GM12878 (cell line): ENCODE results near the gene CASP12. TPM values are rescaled to one million over a fixed set of nuclear protein-coding genes. Genes with fewer than 3 reads are reported as not detected.

Experiments
- ATAC-seq: fragments of 200-7000 bp; cut with Tn5 transposase; 3 replicates; pipeline ENCODE4 v1.9.1; 2020; ENCODE audit warnings: mild to moderate bottlenecking, moderate library complexity
- BruUV-seq: library from RNA; stranded (reverse); fragments of 400-500 nt; replicated peaks from 2 replicates; lab custom pipeline; 2021; lab: Mats Ljungman, UMichigan
- CTCF ChIA-PET: fragments of 300-600 bp; sonication (Branson Sonifier 250); formaldehyde crosslinking; extraction: SDS; loops from one replicate; lab custom pipeline; 2021; ENCODE audit warnings: inconsistent platforms; lab: Yijun Ruan, JAX
- POLR2A ChIA-PET: fragments of 350-600 bp; formaldehyde crosslinking; extraction: SDS; loops from one replicate; lab custom pipeline; 2021; ENCODE audit warnings: inconsistent platforms; lab: Charles Lee
- RAD21 ChIA-PET: fragments of 300-600 bp; sonication (Branson Sonifier 250); formaldehyde crosslinking; loops from one replicate; lab custom pipeline; 2023; ENCODE audit warnings: antibody characterized with exemption; ENCODE audit not compliant: unreplicated experiment; lab: Charles Lee
- SMC1A ChIA-PET: fragments of 300-600 bp; sonication (Branson Sonifier 250); formaldehyde crosslinking; loops from one replicate; lab custom pipeline; 2023; ENCODE audit not compliant: unreplicated experiment, uncharacterized antibody; lab: Charles Lee
- DNase-seq: peaks from one replicate; pipeline ENCODE4 v3.0.0-alpha.2; 2011; ENCODE audit warnings: low read depth, low spot score
- FAIRE-seq: peaks from 3 replicates; lab custom pipeline; 2011; peaks lifted over from hg19 to GRCh38; lab: Jason Lieb, UNC
- H2AFZ ChIP-seq: 2 replicates; pipeline ENCODE4 v1.6.0; 2011; ENCODE audit warnings: low read depth, low read length, control low read depth; ENCODE audit not compliant: control insufficient read depth
- H3K27ac ChIP-seq: 2 replicates; pipeline ENCODE4 v1.5.1; 2011; ENCODE audit warnings: control low read depth; ENCODE audit not compliant: control insufficient read depth, insufficient read depth
- H3K27me3 ChIP-seq, 2 experiments: replicated peaks in 1 of 2; 2 replicates each; pipeline versions ENCODE4 v1.6.0 to v1.6.1; 2011; ENCODE audit warnings: low read length in 1 of 2; ENCODE audit not compliant: control insufficient read depth in 2 of 2, insufficient read depth in 2 of 2
- H3K36me3 ChIP-seq, 2 experiments: 2 replicates each; pipeline ENCODE4 v1.5.1; 2011; ENCODE audit warnings: low read length in 1 of 2; ENCODE audit not compliant: control insufficient read depth in 2 of 2, insufficient read depth in 2 of 2
- H3K4me1 ChIP-seq: 2 replicates; pipeline ENCODE4 v1.6.1; 2011; ENCODE audit warnings: mild to moderate bottlenecking, low read length, moderate library complexity, mixed read lengths; ENCODE audit not compliant: control insufficient read depth, insufficient read depth
- H3K4me2 ChIP-seq: 2 replicates; pipeline ENCODE4 v1.6.0; 2011; ENCODE audit warnings: control low read depth; ENCODE audit not compliant: control insufficient read depth, insufficient read depth
- H3K4me3 ChIP-seq: fragments of 200-600 bp; sonication (generic); 2 replicates; pipeline ENCODE4 v1.5.1; 2016
- H3K79me2 ChIP-seq: 2 replicates; pipeline ENCODE4 v1.6.0; 2011; ENCODE audit warnings: low read length; ENCODE audit not compliant: control insufficient read depth, insufficient read depth
- H3K9ac ChIP-seq: 2 replicates; pipeline ENCODE4 v1.8.0; 2011; ENCODE audit warnings: low read length, control low read depth, mixed read lengths; ENCODE audit not compliant: control insufficient read depth, insufficient read depth
- H3K9me3 ChIP-seq: replicated peaks from 3 replicates; pipeline ENCODE4 v1.5.1; 2011; ENCODE audit warnings: mild to moderate bottlenecking, low read length; ENCODE audit not compliant: control insufficient read depth, insufficient read depth
- H4K20me1 ChIP-seq: 2 replicates; pipeline ENCODE4 v1.6.0; 2011; ENCODE audit not compliant: control insufficient read depth, insufficient read depth
- CHD2 ChIP-seq: IDR thresholded peaks from 2 replicates; pipeline ENCODE4 v1.6.1; 2011; ENCODE audit warnings: low read depth, low read length, improper control_type of control experiment, borderline replicate concordance
- HCFC1 ChIP-seq: fragments of 150-350 bp; IDR thresholded peaks from 2 replicates; pipeline ENCODE4 v1.6.1; 2014; ENCODE audit warnings: low read length
- SPI1 ChIP-seq: IDR thresholded peaks from 2 replicates; pipeline ENCODE4 v1.6.1; 2011; ENCODE audit warnings: low read depth, mild to moderate bottlenecking, low read length, moderate library complexity, borderline replicate concordance; ENCODE audit not compliant: insufficient read depth
- SREBF2 ChIP-seq: IDR thresholded peaks from 2 replicates; pipeline ENCODE4 v1.6.1; 2012; ENCODE audit warnings: mild to moderate bottlenecking, low read length
- SRF ChIP-seq, 2 experiments: IDR thresholded peaks; 2 replicates each; pipeline ENCODE4 v1.6.1; 2011; ENCODE audit warnings: low read depth in 2 of 2, low read length in 2 of 2, mild to moderate bottlenecking in 1 of 2, moderate library complexity in 1 of 2
- TCF3 ChIP-seq: IDR thresholded peaks from 2 replicates; pipeline ENCODE4 v1.6.1; 2012; ENCODE audit warnings: low read depth, mild to moderate bottlenecking, low read length, borderline replicate concordance; ENCODE audit not compliant: insufficient read depth
- YY1 ChIP-seq: IDR thresholded peaks from 2 replicates; pipeline ENCODE4 v1.6.1; 2011; ENCODE audit warnings: low read depth, mild to moderate bottlenecking, low read length
- ZNF24 ChIP-seq: fragments of 450-650 bp; IDR thresholded peaks from 2 replicates; pipeline ENCODE4 v1.6.1; 2017; ENCODE audit warnings: antibody characterized with exemption, mild to moderate bottlenecking
- WGBS: methylation state at CpG from one replicate; pipeline ENCODE4 v1.1.6; 2016; ENCODE audit warnings: low lambda C conversion rate; ENCODE audit not compliant: insufficient replicate concordance, insufficient coverage; ENCODE audit errors: missing lambda C conversion rate; 5-methylcytosine and 5-hydroxymethylcytosine counted together
- in situ Hi-C: fragments of 300-500 bp; cut with MboI; formaldehyde crosslinking; loops from 9 replicates; pipeline ENCODE4 v1.14.3; 2018; ENCODE audit warnings: mixed read lengths
- intact Hi-C: fragments of 100-400 bp; cut with micrococcal nuclease; formaldehyde crosslinking; loops from one replicate; pipeline ENCODE4 v1.14.2; 2022; ENCODE audit not compliant: unreplicated experiment
- polyA plus RNA-seq, 11 experiments: library from polyadenylated mRNA; depleted of rRNA in 4 of 11; unstranded in 6 of 11; stranded (reverse) in 5 of 11; fragments of >200 nt; fragmentation: Nextera tagmentation in 4 of 11; fragmentation: Illumina TruSeq in 1 of 11; extraction: Ambion mirVana in 4 of 11; extraction: Trizol in 1 of 11; gene quantifications; 1 replicate in 1 of 11; 2 replicates in 10 of 11; pipeline versions ENCODE4 v1.2.1 to v1.2.3, GENCODE V29; 2011 to 2016; ENCODE audit warnings: inconsistent platforms in 2 of 11, missing spikeins in 2 of 11, low read depth in 1 of 11
- total RNA-seq, 4 experiments: library from RNA; depleted of rRNA in 3 of 4; stranded (reverse); fragments of >200 nt in 3 of 4; fragmentation: Illumina TruSeq in 1 of 4; extraction: Trizol in 1 of 4; gene quantifications; 2 replicates each; pipeline versions ENCODE4 v1.2.1 to v1.2.3, GENCODE V29; 2013 to 2021
- TF ChIP-seq, protein P1 (sequence below): fragments of 450-650 bp; IDR thresholded peaks from 2 replicates; pipeline ENCODE4 v1.6.1; 2017; ENCODE audit warnings: mild to moderate bottlenecking, moderate library complexity
- TF ChIP-seq, protein P2 (sequence below): IDR thresholded peaks from 2 replicates; pipeline ENCODE4 v1.6.1; 2012; ENCODE audit warnings: low read depth, low read length, improper control_type of control experiment
- TF ChIP-seq, protein P3 (sequence below): IDR thresholded peaks from 2 replicates; pipeline ENCODE4 v1.6.1; 2011; ENCODE audit warnings: low read depth, low read length, improper control_type of control experiment, borderline replicate concordance
- TF ChIP-seq, protein P4 (sequence below): IDR thresholded peaks from 2 replicates; pipeline ENCODE4 v1.6.1; 2012; ENCODE audit warnings: improper control_type of control experiment, low read depth, low read length; ENCODE audit not compliant: insufficient replicate concordance

Gene CASP12
- total and polyA plus RNA-seq, 10 of the 15 experiments (the other 5 are each of a cell fraction or from before 2014, with no cell fraction given): 0.10 to 0.14 TPM; not detected in 8

DNA sequence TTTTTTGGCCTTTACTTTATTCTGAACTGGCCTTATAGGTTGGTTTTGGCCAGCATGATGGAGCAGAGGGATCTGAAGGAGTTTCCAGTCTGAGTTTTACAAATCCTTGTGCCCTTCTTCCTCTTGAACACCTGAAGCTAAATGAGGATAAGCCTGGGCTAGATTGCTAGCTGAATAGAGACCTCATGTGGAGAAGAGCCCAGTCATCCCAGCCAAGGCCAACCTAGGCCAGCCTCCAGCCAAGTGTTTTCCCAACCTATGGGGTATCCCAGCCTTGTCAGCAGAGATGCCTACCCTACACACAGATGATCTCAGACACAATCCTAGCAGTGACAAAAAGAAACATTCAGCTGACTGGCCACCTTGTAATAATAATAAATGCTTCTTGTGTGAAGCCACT, 966 bp upstream of the CASP12 start (continued):
- TF ChIP-seq, protein P1, sequence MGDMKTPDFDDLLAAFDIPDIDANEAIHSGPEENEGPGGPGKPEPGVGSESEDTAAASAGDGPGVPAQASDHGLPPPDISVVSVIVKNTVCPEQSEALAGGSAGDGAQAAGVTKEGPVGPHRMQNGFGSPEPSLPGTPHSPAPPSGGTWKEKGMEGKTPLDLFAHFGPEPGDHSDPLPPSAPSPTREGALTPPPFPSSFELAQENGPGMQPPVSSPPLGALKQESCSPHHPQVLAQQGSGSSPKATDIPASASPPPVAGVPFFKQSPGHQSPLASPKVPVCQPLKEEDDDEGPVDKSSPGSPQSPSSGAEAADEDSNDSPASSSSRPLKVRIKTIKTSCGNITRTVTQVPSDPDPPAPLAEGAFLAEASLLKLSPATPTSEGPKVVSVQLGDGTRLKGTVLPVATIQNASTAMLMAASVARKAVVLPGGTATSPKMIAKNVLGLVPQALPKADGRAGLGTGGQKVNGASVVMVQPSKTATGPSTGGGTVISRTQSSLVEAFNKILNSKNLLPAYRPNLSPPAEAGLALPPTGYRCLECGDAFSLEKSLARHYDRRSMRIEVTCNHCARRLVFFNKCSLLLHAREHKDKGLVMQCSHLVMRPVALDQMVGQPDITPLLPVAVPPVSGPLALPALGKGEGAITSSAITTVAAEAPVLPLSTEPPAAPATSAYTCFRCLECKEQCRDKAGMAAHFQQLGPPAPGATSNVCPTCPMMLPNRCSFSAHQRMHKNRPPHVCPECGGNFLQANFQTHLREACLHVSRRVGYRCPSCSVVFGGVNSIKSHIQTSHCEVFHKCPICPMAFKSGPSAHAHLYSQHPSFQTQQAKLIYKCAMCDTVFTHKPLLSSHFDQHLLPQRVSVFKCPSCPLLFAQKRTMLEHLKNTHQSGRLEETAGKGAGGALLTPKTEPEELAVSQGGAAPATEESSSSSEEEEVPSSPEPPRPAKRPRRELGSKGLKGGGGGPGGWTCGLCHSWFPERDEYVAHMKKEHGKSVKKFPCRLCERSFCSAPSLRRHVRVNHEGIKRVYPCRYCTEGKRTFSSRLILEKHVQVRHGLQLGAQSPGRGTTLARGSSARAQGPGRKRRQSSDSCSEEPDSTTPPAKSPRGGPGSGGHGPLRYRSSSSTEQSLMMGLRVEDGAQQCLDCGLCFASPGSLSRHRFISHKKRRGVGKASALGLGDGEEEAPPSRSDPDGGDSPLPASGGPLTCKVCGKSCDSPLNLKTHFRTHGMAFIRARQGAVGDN: no peak
- TF ChIP-seq TCF3: no peak
- TF ChIP-seq, protein P2, sequence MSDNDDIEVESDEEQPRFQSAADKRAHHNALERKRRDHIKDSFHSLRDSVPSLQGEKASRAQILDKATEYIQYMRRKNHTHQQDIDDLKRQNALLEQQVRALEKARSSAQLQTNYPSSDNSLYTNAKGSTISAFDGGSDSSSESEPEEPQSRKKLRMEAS: no peak
- no peak for TF ChIP-seq SREBF2
- no peak for TF ChIP-seq ZNF24

DNA sequence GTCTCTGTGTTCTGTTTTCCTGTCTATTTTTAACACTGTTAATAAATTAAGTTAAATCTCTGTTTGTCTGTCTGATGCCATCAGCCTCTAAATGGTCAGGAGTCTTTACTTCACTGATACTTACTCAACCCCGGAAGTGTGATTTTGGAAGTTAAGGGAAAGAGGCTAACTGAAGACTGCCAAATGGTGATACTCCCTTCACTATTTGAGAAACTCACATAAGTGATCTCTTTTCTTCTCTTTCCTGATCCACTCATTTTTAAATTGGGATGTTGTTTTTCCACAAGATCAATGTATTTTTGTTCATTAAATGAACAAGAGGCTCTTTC, 389 bp upstream of the CASP12 start:
- POLR2A ChIA-PET: no interaction called here
- 93% methylated on average over 1 of the region's 1 CpG for WGBS
- peak overlapping the region; percentile 87 for H2AFZ ChIP-seq
- no peak; the same call in 2 of the 3 replicates for ATAC-seq
- no peaks in the 10 kb centered on the region for H3K27me3 ChIP-seq
- in situ Hi-C loops: no loop called here
- H3K4me2 ChIP-seq: peak overlapping the region; percentile 21; the same call in 1 of the 2 replicates
- peak overlapping the region; percentile 54; the same call in 1 of the 2 replicates for H3K9ac ChIP-seq
- H4K20me1 ChIP-seq: no peaks in the 10 kb centered on the region
- peak overlapping the region; percentile 87 for H3K27ac ChIP-seq
- RAD21 ChIA-PET: interaction anchor here (1.6 kb wide), 1 partner anchor 12 kb away, joined by 10 read pairs; no protein-coding TSS in a partner anchor
- CTCF ChIA-PET: interaction anchor here (0.7 to 2.1 kb wide), 3 partner anchors 9 to 263 kb away, joined by 3 to 5 read pairs (median 3); no protein-coding TSS in a partner anchor
- no peak overlapping the region for H3K4me3 ChIP-seq
- intact Hi-C loops: no loop called here
- no TSS peak for BruUV-seq
- peaks cover 5% of the 10 kb centered on the region; the same call in 1 of the 2 replicates for H3K4me1 ChIP-seq
- no peak for DNase-seq
- no peak for FAIRE-seq
- H3K36me3 ChIP-seq: no peaks in the 10 kb centered on the region
- SMC1A ChIA-PET: interaction anchor here (0.8 to 2.6 kb wide), 4 partner anchors 12 to 53 kb away, joined by 3 to 13 read pairs (median 6); no protein-coding TSS in a partner anchor
- H3K9me3 ChIP-seq: no peaks in the 10 kb centered on the region
- H3K79me2 ChIP-seq: no peaks in the 10 kb centered on the region
- TF ChIP-seq HCFC1 (no peak), SPI1 (no peak), CHD2 (no peak), SRF (IDR thresholded peaks at IDR 0.05; ENCODE audit: low read depth in 2 of 2, low read length in 2 of 2) (no peak), YY1 (no peak)
- TF ChIP-seq, protein P3, sequence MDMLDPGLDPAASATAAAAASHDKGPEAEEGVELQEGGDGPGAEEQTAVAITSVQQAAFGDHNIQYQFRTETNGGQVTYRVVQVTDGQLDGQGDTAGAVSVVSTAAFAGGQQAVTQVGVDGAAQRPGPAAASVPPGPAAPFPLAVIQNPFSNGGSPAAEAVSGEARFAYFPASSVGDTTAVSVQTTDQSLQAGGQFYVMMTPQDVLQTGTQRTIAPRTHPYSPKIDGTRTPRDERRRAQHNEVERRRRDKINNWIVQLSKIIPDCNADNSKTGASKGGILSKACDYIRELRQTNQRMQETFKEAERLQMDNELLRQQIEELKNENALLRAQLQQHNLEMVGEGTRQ: no peak
- TF ChIP-seq, protein P4, sequence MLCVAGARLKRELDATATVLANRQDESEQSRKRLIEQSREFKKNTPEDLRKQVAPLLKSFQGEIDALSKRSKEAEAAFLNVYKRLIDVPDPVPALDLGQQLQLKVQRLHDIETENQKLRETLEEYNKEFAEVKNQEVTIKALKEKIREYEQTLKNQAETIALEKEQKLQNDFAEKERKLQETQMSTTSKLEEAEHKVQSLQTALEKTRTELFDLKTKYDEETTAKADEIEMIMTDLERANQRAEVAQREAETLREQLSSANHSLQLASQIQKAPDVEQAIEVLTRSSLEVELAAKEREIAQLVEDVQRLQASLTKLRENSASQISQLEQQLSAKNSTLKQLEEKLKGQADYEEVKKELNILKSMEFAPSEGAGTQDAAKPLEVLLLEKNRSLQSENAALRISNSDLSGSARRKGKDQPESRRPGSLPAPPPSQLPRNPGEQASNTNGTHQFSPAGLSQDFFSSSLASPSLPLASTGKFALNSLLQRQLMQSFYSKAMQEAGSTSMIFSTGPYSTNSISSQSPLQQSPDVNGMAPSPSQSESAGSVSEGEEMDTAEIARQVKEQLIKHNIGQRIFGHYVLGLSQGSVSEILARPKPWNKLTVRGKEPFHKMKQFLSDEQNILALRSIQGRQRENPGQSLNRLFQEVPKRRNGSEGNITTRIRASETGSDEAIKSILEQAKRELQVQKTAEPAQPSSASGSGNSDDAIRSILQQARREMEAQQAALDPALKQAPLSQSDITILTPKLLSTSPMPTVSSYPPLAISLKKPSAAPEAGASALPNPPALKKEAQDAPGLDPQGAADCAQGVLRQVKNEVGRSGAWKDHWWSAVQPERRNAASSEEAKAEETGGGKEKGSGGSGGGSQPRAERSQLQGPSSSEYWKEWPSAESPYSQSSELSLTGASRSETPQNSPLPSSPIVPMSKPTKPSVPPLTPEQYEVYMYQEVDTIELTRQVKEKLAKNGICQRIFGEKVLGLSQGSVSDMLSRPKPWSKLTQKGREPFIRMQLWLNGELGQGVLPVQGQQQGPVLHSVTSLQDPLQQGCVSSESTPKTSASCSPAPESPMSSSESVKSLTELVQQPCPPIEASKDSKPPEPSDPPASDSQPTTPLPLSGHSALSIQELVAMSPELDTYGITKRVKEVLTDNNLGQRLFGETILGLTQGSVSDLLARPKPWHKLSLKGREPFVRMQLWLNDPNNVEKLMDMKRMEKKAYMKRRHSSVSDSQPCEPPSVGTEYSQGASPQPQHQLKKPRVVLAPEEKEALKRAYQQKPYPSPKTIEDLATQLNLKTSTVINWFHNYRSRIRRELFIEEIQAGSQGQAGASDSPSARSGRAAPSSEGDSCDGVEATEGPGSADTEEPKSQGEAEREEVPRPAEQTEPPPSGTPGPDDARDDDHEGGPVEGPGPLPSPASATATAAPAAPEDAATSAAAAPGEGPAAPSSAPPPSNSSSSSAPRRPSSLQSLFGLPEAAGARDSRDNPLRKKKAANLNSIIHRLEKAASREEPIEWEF: no peak
